HepG2 (cell line): ENCODE data around the gene SERBP1. TPM values are rescaled to one million over a fixed set of nuclear protein-coding genes. Genes with fewer than 3 reads are reported as not detected.
A peak's percentile ranks its signal among the peaks of the same experiment; 100 is the strongest.

ENCODE experiments used
- BORCS8-MEF2B ChIP-seq: sonication (generic); formaldehyde crosslinking; IDR thresholded peaks from 2 replicates; pipeline ENCODE4 v1.8.0; 2022; ENCODE audit warnings: mild to moderate bottlenecking, missing genetic modification reagents
- FOXA1 ChIP-seq, 2 experiments: fragments of 450-650 bp in 1 of 2; sonication (generic) in 1 of 2; formaldehyde crosslinking in 1 of 2; IDR thresholded peaks; 2 replicates each; pipeline versions ENCODE4 v1.4.0 to v1.6.1; 2016 to 2020; ENCODE audit warnings: missing genetic modification reagents in 1 of 2
- MLX ChIP-seq: IDR thresholded peaks from 2 replicates; pipeline ENCODE4 v1.6.1; 2016
- PHF20 ChIP-seq: sonication (generic); formaldehyde crosslinking; IDR thresholded peaks from 2 replicates; pipeline ENCODE4 v1.5.0; 2020; ENCODE audit warnings: mild to moderate bottlenecking, missing genetic modification reagents
- PRMT3 ChIP-seq: sonication (generic); formaldehyde crosslinking; IDR thresholded peaks from 2 replicates; pipeline ENCODE4 v1.8.1; 2022; ENCODE audit warnings: low read depth, mild to moderate bottlenecking, moderate library complexity, missing genetic modification reagents, borderline replicate concordance
- SIN3A ChIP-seq: IDR thresholded peaks from 2 replicates; pipeline ENCODE4 v1.6.1; 2011; ENCODE audit warnings: low read depth, mild to moderate bottlenecking, control low read depth, low read length, borderline replicate concordance
- SIX1 ChIP-seq: sonication (generic); formaldehyde crosslinking; IDR thresholded peaks from 2 replicates; pipeline ENCODE4 v1.4.0; 2020; ENCODE audit warnings: missing genetic modification reagents, borderline replicate concordance
- YY1 ChIP-seq: IDR thresholded peaks from 2 replicates; pipeline ENCODE4 v1.6.1; 2011; ENCODE audit warnings: low read length, low read depth, moderate library complexity, mild to moderate bottlenecking; ENCODE audit not compliant: insufficient read depth, insufficient replicate concordance
- ZBTB7A ChIP-seq: sonication (generic); formaldehyde crosslinking; IDR thresholded peaks from 2 replicates; pipeline ENCODE4 v1.8.0; 2022; ENCODE audit warnings: mild to moderate bottlenecking, missing genetic modification reagents
- ZFP91 ChIP-seq: sonication (generic); formaldehyde crosslinking; IDR thresholded peaks from 2 replicates; pipeline ENCODE4 v1.9.0; 2022; ENCODE audit warnings: missing genetic modification reagents, mild to moderate bottlenecking, borderline replicate concordance
- ZNF205 ChIP-seq: IDR thresholded peaks from 2 replicates; pipeline ENCODE4 v1.6.1; 2018; ENCODE audit warnings: missing biosample characterization, missing genetic modification reagents
- ZNF749 ChIP-seq: sonication (generic); formaldehyde crosslinking; IDR thresholded peaks from 2 replicates; pipeline ENCODE4 v1.8.0; 2022; ENCODE audit warnings: mild to moderate bottlenecking, missing genetic modification reagents, moderate library complexity, borderline replicate concordance
- ZNF788 ChIP-seq: sonication (generic); formaldehyde crosslinking; IDR thresholded peaks from 2 replicates; pipeline ENCODE4 v1.5.0; 2020; ENCODE audit warnings: mild to moderate bottlenecking, missing genetic modification reagents, borderline replicate concordance
- ZNF891 ChIP-seq: sonication (generic); formaldehyde crosslinking; IDR thresholded peaks from 2 replicates; pipeline ENCODE4 v1.5.0; 2020; ENCODE audit warnings: mild to moderate bottlenecking, missing genetic modification reagents
- polyA plus RNA-seq, 8 experiments: library from polyadenylated mRNA; depleted of rRNA in 3 of 8; stranded (reverse) in 7 of 8; unstranded in 1 of 8; fragments of >200 nt; fragmentation: Illumina TruSeq in 4 of 8; extraction: Trizol in 4 of 8; gene quantifications; 2 replicates each; pipeline versions ENCODE4 v1.2.1 to v1.2.3, GENCODE V29; 2011 to 2016; ENCODE audit warnings: low read depth in 4 of 8, missing spikeins in 1 of 8, mixed read lengths in 1 of 8; ENCODE audit not compliant: insufficient read depth in 1 of 8
- total RNA-seq, 5 experiments: library from RNA; depleted of rRNA; stranded (reverse); fragments of >200 nt; fragmentation: Illumina TruSeq; extraction: Trizol; gene quantifications; 2 replicates each; pipeline ENCODE4 v1.2.3, GENCODE V29; 2016; ENCODE audit warnings: low read depth in 1 of 5
- TF ChIP-seq, protein P1 (sequence below): IDR thresholded peaks from 2 replicates; pipeline ENCODE4 v1.6.1; 2016; ENCODE audit warnings: missing genetic modification reagents, missing compliant biosample characterization
- TF ChIP-seq, protein P2 (sequence below): sonication (generic); formaldehyde crosslinking; IDR thresholded peaks from 2 replicates; pipeline ENCODE4 v1.5.1; 2020; ENCODE audit warnings: mild to moderate bottlenecking, missing genetic modification reagents, borderline replicate concordance
- TF ChIP-seq, protein P3 (sequence below): sonication (generic); formaldehyde crosslinking; IDR thresholded peaks from 2 replicates; pipeline ENCODE4 v1.8.1; 2023; ENCODE audit warnings: mild to moderate bottlenecking, inconsistent platforms, moderate library complexity, missing genetic modification reagents, borderline replicate concordance

The SERBP1 gene
- total and polyA plus RNA-seq, 2 of the 13 experiments (the other 11 are each of a cell fraction or from before 2014, with no cell fraction given), result 175 to 281 TPM

DNA sequence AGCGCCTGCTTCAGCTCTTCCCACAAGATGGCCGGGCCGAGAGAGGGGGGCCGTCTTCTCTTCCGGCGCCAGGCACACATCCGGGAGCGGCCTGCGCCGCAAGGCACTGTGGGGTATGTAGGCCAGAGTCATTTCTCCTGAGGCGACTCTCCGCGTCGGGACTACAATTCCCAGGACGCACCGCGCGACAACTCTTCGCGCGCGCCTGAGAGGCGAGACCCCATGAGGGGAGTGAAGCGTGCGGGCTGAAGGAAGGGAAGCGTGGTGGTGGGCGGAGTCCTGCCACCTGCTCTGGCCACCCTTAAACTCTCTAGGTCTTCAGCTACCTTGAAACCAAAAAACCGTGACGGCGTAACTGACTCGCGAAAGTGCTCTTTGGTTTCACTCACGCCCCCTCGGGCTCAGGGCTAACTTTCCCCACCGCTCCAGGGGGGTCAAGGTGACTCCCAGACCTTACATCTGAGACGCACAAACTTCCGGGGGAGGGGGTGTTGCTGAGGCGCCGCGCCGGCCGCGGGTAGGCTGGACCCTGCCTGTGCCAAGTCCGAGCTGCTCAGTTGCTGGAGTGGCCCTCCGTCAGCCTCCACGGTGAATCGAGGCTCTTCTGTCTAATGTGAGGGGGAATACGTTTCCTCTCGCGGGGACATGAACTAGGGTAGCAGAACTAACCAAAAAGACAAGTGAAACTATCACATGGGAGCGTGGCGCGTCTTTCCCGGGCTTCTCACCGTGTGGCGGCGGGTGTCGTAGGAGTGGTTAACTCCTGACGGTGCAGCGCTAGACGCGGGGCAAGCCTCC, at the start of gene SERBP1 (continued):
- TF ChIP-seq, protein P1, sequence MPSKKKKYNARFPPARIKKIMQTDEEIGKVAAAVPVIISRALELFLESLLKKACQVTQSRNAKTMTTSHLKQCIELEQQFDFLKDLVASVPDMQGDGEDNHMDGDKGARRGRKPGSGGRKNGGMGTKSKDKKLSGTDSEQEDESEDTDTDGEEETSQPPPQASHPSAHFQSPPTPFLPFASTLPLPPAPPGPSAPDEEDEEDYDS (CRISPR knock-in tag), result peak; percentile 88
- no peak for TF ChIP-seq FOXA1 (IDR thresholded peaks at IDR 0.05)
- 0 out of 2 replicates have a peak, but pooled peaks have one; percentile 4 for TF ChIP-seq FOXA1 (CRISPR knock-in tag; IDR thresholded peaks at IDR 0.05)
- peak; percentile 76; the same call in 1 of the 2 replicates for TF ChIP-seq ZNF749
- TF ChIP-seq PRMT3 (CRISPR knock-in tag), result peak; percentile 71; the same call in 1 of the 2 replicates
- peak; percentile 85 for TF ChIP-seq ZFP91 (CRISPR knock-in tag)
- TF ChIP-seq, protein P2, sequence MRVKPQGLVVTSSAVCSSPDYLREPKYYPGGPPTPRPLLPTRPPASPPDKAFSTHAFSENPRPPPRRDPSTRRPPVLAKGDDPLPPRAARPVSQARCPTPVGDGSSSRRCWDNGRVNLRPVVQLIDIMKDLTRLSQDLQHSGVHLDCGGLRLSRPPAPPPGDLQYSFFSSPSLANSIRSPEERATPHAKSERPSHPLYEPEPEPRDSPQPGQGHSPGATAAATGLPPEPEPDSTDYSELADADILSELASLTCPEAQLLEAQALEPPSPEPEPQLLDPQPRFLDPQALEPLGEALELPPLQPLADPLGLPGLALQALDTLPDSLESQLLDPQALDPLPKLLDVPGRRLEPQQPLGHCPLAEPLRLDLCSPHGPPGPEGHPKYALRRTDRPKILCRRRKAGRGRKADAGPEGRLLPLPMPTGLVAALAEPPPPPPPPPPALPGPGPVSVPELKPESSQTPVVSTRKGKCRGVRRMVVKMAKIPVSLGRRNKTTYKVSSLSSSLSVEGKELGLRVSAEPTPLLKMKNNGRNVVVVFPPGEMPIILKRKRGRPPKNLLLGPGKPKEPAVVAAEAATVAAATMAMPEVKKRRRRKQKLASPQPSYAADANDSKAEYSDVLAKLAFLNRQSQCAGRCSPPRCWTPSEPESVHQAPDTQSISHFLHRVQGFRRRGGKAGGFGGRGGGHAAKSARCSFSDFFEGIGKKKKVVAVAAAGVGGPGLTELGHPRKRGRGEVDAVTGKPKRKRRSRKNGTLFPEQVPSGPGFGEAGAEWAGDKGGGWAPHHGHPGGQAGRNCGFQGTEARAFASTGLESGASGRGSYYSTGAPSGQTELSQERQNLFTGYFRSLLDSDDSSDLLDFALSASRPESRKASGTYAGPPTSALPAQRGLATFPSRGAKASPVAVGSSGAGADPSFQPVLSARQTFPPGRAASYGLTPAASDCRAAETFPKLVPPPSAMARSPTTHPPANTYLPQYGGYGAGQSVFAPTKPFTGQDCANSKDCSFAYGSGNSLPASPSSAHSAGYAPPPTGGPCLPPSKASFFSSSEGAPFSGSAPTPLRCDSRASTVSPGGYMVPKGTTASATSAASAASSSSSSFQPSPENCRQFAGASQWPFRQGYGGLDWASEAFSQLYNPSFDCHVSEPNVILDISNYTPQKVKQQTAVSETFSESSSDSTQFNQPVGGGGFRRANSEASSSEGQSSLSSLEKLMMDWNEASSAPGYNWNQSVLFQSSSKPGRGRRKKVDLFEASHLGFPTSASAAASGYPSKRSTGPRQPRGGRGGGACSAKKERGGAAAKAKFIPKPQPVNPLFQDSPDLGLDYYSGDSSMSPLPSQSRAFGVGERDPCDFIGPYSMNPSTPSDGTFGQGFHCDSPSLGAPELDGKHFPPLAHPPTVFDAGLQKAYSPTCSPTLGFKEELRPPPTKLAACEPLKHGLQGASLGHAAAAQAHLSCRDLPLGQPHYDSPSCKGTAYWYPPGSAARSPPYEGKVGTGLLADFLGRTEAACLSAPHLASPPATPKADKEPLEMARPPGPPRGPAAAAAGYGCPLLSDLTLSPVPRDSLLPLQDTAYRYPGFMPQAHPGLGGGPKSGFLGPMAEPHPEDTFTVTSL (CRISPR knock-in tag), result peak; percentile 68; the same call in 1 of the 2 replicates
- TF ChIP-seq ZNF788 (CRISPR knock-in tag), result peak; percentile 44; the same call in 1 of the 2 replicates
- peak; percentile 89 for TF ChIP-seq ZBTB7A (CRISPR knock-in tag)
- TF ChIP-seq SIX1 (CRISPR knock-in tag), result peak; percentile 37; the same call in 1 of the 2 replicates
- peak; percentile 76 for TF ChIP-seq ZNF891
- TF ChIP-seq BORCS8-MEF2B (CRISPR knock-in tag), result peak; percentile 74
- no peak for TF ChIP-seq ZNF205 (CRISPR knock-in tag)
- peak; percentile 62; the same call in 1 of the 2 replicates for TF ChIP-seq PHF20 (CRISPR knock-in tag)
- peak; percentile 95 for TF ChIP-seq YY1
- no peak for TF ChIP-seq MLX
- TF ChIP-seq, protein P3, sequence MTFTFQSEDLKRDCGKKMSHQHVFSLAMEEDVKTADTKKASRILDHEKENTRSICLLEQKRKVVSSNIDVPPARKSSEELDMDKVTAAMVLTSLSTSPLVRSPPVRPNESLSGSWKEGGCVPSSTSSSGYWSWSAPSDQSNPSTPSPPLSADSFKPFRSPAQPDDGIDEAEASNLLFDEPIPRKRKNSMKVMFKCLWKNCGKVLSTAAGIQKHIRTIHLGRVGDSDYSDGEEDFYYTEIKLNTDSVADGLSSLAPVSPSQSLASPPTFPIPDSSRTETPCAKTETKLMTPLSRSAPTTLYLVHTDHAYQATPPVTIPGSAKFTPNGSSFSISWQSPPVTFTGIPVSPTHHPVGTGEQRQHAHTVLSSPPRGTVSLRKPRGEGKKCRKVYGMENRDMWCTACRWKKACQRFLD (CRISPR knock-in tag), result peak; percentile 54; the same call in 1 of the 2 replicates
- TF ChIP-seq SIN3A, result peak; percentile 84; the same call in 1 of the 2 replicates
